ENCODE data around the gene GJC2.

GRCh38 chr1:228180271-228180958, 30.7 kb downstream of the GJC2 start:
- TF ChIP-seq, protein P1, sequence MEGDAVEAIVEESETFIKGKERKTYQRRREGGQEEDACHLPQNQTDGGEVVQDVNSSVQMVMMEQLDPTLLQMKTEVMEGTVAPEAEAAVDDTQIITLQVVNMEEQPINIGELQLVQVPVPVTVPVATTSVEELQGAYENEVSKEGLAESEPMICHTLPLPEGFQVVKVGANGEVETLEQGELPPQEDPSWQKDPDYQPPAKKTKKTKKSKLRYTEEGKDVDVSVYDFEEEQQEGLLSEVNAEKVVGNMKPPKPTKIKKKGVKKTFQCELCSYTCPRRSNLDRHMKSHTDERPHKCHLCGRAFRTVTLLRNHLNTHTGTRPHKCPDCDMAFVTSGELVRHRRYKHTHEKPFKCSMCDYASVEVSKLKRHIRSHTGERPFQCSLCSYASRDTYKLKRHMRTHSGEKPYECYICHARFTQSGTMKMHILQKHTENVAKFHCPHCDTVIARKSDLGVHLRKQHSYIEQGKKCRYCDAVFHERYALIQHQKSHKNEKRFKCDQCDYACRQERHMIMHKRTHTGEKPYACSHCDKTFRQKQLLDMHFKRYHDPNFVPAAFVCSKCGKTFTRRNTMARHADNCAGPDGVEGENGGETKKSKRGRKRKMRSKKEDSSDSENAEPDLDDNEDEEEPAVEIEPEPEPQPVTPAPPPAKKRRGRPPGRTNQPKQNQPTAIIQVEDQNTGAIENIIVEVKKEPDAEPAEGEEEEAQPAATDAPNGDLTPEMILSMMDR (conservative IDR thresholded peaks at IDR 0.05; ENCODE audit: low read length): peak; percentile 54
- TF ChIP-seq EZH2phosphoT487 (IDR thresholded peaks at IDR 0.05; ENCODE audit: borderline replicate concordance): no peak
